HG03457 (cell line): ENCODE results near the gene TNPO3.
"Not testable (repeated sequence)": the region's sequence is repeated elsewhere in the genome, so short reads cannot be mapped to it uniquely, and the experiment has no call there.

Experiments
- ATAC-seq: cut with Tn5 transposase; IDR thresholded peaks from one replicate; pipeline ENCODE4 v1.9.1; 2021; ENCODE audit warnings: moderate number of reproducible peaks; ENCODE audit not compliant: unreplicated experiment

TNPO3 gene

DNA sequence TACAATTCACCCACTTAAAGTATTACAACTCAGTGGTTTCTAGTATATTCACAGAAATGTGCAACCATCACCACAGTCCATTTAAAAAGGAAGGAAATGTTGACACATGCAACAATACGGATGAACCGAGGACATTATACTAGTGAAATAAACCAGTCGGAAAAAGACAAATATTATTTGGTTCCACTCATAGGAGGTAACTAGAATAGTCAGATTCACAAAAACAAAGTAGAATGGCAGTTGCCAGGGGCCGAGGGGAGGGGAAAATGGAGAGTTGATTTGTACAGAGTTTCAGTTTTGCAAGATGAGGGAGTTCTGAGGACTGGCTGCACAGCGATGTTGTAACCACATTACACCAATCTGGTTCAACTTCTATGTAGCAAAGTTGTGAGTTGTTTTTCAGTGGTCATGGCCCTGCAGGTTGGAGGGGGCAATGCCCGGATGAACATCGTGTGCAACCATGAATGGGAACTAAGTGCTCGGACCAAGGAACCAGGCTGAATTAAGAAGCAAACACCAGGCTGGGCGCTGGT, 17.6 kb upstream of the TNPO3 start:
- ATAC-seq: no peak

DNA sequence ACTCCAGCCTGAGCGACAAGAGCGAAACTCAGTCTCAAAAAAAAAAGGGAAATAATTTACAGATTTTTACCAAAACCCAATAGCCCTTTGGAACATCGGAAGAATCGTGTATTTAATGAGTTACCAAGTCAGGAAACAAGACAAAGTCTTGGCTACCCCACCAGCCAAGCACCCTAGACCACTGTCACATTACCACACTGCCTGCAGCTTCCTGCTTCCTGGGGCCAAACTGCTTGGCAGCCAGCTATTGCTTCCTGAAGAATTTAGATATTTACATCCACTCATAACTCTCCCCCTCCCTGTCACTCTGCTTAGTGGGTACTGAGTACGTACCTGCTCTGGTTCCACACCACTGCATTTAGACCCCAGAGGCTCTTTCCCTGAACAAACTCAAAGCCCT, 14.1 kb upstream of the TNPO3 start:
- ATAC-seq: no peak

DNA sequence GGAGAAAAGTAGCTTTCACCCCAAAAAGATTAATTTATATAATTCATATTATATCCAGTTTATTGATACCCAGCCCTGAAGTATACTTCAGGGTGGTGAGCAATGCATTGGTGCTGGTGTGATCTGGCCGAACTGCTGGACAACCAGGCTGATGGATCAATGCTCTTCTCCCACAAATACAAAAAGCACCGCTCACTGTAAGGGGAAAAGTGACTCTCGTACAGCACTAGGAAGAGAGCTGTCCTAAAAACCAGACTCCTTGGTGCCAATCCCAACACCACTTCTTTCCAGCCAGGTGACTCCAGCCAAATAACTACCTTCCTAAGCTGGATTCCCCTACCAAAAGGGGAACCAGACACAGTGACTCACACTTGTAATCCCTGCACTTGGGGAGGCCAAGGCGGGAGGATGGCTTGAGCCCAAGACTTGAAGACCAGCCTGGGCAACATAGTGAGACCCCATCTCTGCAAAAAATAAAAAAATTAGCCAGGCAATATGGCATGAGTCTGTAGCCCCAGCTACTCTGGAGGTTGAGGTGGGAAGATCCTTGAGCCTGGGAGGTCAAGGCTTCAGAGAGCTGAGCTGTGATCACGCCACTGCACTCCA, 13.1 kb upstream of the TNPO3 start:
- ATAC-seq: no peak

DNA sequence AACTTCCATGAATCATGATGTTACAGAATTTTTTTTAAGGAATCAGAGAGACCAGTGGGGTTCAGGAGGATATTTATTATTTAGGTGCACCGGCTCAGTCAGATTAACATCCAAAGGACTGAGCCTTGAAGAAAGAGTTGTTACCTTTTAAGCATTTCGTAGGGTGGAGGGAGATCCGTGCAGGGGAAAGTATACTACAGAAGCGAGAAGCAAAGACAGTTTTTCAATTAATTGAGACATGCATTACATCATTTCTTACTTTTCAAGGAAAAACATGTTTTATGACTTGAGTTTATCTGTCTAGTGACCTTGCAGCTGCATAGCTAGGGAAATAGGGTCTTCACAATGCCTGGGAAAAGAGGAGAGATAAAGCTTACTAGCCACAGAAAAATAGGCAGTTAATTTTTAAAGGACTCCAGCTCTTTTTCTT, 12.2 kb upstream of the TNPO3 start:
- ATAC-seq: not testable (repeated sequence)

DNA sequence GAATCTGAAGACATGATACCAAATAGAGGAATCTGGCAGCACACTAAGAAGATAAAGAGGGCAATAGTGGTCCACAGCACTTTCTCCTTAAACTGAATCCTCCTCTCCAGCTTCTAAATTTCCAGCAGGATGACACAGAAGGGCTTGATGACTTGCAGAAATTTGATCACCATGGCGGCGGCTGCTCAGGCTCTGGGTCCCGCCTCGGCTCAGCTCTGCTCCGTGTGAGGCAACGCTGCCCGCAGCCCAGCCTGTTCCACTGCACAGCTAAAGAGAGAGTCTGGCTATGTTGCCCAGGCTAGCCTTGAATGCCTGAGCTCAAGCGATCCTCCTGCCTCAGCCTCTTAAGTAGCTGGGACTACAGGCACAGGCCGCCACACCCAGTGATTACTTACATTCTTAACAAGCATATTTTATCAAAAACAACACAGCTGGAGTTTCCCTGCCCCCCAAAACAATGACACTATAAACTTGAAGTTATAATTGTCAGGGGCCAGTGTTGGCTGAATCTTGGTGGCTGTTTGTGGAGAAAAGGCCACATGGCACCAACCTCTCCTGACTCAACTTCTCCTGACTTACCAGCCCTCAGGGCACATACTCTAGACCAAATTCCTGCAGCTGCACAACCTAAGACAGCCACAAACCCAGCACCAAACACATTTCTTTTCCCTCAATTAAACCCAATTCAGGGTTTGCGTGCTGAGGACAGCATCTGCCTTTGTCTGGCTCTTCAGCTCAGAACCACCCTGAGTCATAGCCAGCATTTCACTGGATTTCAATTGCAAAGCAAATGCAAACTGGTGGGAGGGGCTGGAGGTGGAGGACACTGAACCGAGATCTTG, 11.6 kb upstream of the TNPO3 start:
- no peak for ATAC-seq

DNA sequence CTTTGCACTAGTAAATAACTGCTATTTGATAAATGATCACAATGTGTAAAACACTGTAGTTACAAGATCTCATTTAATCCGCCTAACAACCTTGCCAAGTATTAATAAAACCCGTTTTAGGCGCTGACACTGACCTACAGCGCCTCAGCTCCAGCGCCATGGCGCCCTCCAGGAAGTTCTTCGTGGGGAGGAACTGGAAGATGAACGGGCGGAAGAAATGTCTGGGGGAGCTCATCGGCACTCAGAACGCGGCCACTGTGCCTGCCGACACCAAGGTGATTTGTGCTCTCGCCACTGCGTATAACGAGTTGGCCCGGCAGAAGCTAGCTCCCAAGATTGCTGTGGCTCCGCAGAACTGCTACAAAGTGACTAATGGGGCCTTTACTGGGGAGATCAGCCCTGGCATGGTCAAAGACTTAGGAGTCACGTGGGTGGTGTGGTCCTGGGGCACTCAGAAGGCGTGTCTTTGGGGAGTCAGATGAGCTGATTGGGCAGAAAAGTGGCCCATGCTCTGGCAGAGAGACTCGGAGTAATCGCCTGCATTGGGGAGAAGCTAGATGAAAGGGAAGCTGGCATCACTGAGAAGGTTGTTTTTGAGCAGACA, 1.1 kb upstream of the TNPO3 start:
- ATAC-seq: no peak

DNA sequence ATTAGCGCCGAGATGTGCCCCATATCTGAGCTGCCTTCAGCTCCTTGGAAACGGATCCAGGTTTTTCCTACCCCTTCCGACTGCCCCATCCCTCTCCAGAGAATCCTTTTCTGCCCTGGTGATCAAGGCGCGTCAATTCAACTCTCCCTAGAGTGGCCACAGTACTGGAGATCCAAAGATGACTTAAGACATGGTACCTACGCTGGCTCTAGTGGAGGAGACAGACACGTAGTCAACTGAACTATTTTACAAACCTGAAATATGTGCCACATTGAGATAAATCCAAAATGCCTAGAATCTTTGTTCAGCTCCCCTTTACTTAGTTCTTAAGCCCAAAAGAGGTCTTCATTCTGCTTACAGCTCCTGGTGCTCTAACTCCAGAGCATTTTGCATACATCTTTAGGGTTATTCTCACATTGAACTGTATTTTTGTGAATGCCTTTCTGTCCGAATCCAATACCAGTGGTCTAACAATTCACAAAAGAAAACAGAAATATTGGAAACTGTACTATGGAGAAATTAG, 444 bp upstream of the TNPO3 start:
- ATAC-seq: peak; percentile 10

DNA sequence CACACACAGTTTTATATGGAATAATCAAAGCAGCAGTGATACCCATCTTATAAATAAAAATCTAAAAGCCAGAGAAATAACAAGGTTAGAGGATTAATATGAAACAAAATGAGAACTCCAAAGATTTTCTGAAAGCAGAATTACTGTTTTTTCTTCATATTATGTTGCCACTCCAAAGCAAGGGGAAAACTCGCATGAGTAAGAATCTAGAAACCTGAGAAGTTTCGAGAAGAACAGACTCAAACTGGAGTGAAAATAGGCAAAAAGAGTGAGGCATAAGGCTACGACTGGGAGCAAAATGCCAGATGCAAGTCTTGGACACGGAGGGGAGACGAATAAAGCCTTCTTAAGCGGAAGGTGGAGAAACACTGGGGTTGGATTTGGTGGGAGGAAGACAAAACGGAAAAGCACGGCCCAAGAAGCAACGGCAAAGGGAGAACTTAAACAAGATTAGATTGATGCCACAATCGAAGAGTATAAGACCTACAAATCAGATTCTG, 923 bp downstream of the TNPO3 start:
- ATAC-seq: no peak

DNA sequence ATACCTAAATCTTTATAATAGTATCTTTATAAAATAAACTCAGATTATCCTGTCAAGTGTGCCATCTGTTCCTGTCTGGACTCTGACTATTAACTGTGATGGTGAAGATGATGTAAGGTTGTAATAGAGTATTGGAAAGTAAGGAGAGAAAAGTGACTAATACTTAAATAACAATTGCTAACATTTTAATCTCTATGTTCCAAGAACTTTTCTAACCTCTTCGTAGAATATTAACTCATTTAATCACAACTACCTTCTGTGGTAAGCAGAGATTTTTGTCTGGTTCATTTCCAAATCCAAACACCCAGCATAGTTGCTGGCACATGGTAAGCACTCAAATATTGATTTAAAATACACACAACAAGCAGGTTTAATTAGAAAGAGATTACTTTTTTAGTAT, 2.5 kb downstream of the TNPO3 start:
- ATAC-seq: no peak

DNA sequence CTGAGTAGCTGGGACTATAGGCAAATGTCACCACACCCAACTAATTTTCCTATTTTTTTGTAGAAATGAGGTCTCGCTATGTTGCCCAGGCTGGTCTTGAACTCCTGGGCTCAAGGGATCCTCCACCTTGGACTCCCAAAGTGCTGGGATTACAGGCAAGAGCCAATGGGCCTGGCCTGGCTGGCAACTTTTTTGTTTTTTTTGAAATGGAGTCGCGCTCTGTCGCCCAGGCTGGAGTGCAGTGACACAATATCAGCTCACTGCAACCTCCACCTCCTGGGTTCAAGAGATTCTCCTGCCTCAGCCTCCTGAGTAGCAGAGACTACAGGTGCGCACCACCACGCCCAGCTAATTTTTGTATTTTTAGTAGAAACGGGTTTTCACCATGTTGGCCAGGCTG, 3.5 kb downstream of the TNPO3 start:
- not testable (repeated sequence) for ATAC-seq

DNA sequence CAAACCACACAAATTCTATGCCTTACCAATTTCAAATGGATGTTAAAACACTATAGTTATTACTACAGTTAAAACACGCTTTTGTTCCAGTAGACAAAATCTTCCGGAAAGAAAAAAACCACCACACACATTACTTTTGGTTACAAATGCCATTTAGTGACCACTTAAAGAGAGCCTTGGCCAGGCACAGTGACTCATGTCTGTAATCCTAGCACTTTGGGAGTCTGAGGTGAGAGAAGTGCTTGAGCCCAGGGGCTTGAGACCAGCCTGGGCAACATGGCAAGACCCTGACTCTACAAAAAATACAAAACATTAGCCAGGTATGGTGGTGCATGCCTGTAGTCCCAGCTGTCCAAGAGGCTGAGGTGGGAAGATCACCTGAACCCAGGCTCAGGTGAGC, 7.2 kb downstream of the TNPO3 start:
- no peak for ATAC-seq

DNA sequence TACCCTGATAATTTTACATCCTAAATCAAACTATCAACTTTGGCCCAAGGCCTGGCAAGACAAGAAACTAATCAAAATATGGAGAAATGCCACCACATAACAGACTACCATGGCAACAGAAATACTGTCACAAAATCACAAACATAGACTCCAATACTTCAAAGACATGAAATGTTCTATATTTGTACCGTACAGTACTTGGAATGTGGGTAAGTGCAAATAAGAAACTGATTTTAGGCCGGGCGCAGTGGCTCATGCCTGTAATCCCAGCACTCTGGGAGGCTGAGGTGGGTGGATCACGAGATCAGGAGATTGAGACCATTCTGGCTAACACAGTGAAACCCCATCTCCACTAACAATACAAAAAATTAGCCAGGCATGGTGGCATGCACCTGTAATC, 9.2 kb downstream of the TNPO3 start:
- ATAC-seq: no peak

DNA sequence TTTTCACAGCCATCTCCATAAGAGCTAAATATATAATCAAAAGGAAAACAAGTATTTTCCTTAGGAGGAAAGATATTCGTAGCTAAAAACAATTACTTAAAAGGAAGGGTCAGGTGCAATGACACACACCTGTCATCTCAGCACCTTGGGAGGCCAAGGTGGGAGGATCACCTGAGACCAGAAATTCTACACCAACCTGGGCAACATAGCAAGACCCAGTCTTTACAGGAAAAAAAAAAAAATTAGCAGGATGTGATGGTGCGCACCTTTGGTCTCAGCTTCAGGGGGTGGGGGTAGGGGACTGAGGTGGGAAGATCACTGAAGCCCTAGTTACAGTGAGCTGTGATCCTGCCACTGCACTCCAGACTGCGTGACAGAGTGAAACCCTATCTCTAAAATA, 11.9 kb downstream of the TNPO3 start:
- no peak for ATAC-seq

DNA sequence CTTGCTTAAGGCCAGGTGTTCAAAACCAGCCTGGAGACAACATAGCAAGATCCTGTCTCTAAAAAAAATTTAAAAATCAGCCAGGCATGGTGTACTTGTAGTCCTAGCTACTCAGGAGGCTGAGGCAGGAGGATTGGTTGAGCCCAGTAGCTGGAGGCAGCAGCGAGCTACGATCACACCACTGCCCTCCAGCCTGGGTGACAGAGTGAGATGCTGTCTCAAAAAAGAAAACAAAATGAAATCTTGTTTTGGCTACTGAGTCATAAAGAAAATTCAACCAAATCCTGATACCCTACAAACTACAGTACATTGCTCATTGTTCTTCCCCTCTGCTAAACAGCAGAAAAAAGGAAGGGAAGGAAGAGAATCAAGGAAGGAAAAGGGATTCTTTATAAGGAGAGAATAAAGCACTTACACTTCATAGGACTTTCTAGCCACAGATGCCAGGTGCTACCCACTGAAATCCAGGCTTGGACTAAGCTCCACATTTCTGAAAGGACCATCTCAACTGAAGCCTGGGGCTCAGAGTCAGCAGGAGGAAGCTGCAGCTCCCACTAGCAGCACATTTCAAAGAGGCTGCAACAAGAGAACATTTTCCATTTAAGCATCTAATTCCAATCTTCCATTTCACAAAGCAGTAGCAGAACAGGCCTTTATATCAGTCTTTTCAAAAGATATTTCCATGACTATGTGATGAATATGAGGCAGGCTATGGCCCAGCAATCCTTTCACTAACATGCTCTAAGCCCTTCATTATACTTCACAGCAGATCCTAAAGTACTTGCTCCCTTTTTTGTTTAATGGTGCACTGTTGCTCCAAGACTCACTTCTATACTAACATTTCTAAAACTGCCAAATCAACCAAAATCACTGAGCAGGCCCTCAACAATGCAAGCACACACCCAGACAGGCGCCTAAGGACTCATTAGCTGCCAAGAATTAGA, 13.5 kb downstream of the TNPO3 start:
- no peak for ATAC-seq

DNA sequence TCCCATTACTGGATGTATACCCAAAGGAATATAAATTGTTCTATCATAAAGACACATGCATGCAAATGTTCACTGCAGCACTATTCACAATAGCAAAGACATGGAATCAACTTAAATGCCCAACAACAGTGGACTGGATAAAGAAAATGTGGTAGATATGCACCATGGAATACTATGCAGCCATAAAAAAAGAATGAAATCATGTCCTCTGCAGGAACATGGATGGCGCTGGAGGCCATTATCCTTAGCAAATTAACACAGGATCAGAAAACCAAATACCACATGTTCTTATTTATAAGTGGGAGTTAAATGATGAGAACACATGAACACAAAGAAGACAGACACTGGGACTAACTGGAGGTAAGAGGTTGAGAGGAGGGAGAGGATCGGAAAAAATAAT, 16.4 kb downstream of the TNPO3 start:
- not testable (repeated sequence) for ATAC-seq

DNA sequence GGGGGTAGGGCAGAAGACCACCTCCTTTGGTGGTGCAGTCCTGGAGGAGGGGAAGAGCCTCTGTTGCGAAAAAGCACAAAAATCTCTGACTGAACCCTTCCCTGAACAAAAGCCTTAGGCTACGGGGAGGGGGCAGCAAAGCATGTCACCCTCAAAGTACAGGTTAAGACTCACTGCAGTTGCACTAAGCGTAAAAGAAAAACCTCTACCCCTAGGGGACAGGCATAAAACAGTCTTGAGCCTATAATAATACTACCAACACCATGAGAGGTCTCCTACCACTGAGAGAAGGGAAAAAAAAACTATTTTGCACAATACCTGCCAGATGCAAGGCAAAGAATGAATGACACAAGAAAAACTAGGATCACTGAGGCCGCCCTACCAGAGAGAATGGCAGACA, 17.3 kb downstream of the TNPO3 start:
- no peak for ATAC-seq

DNA sequence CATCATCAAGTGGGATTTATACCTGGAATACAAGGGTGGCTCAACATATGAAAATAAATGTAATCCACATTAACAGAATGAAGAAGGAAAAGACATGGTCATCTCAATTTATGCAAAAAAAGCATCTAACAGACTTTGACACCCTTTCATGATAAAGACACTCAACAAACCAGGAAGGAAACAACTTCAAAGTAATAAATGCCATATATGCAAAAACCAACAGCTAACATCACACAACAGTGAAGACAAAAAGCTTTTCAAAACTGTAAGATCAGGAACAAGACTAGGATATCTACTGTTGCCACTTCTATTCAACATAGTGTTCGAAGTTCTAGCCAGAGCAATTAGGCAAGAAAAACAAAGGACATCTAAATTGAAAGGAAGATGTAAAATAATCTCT, 22.9 kb downstream of the TNPO3 start:
- ATAC-seq: no peak

DNA sequence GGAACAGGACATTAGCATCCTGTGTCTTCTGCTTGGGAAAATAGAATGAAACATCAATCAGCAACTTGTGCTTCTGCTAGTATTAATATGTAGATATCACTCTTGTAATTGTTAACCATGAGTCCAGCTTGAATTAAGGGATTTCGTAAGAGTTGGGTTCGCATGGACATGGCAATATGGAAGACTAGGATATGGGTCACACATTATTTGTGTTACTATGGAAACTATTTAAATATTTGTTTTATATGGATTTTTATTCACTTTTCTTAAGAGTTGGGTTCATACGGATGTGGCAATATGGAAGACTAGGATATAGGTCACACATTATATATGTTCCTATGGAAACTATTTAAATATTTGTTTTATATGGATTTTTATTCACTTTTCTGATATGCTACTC, 24.5 kb downstream of the TNPO3 start:
- no peak for ATAC-seq

DNA sequence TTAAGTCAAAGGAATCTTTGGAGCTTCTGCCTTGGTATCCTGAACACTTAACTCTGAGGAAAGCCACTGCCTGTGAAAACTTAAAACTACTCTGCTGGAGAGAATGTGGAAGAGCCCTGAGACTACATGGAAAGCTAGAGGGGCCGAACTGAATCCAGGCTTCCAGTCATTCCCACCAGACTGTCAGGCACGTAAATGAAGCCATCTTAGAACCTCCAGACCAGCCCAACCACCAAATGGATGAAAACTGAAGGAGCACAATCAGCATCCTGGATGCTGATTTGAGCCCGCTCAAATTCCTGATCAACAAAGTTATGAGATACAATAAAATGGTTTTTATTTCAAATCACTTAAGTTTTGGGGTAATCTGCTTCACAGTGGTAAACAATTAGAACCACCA, 30.8 kb downstream of the TNPO3 start:
- ATAC-seq: no peak

DNA sequence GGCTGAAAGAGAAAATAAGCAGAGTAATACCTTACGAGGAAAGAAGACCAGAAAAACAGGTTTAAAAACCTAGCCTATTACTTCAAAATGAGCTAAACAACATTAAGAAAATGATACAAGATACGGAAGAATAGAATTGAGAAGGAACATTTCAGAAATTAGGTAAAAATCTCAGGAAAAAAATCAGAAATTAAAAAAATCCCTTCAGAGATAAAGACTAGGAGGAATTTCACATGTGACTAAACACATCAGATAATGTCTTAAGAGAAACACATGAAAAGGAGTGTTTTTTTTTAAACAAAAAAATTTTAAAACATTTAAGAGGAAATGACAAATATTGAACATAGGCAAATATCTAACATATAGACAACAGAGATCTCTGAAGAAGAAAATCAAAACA, 33.3 kb downstream of the TNPO3 start:
- ATAC-seq: no peak
